Right ventricle myocardium inferior (tissue), 1 donor: ENCODE measurements around the gene ORM1. TPM values are rescaled to one million over a fixed set of nuclear protein-coding genes. Genes with fewer than 3 reads are reported as not detected.
A peak's percentile ranks its signal among the peaks of the same experiment; 100 is the strongest.

ENCODE experiments used
- ATAC-seq: fragments of 200-7000 bp; cut with Tn5 transposase; one replicate; pipeline ENCODE4 v1.9.1; 2020; ENCODE audit warnings: mild to moderate bottlenecking, moderate library complexity
- DNase-seq: peaks from one replicate; pipeline ENCODE4 v3.0.0; 2021; ENCODE audit errors: missing footprints
- intact Hi-C: fragments of 100-400 bp; cut with DNase I; formaldehyde crosslinking; loops from one replicate; pipeline ENCODE4 v1.11.0; 2022
- total RNA-seq: library from RNA; stranded (reverse); fragmentation: NEBNext Ultra II Directional; extraction: Animal tissue kit (Norgen Biotek cat#: 25700); gene quantifications from one replicate; pipeline ENCODE4 v1.2.1, GENCODE V29; 2021
- donor health status: DM: no; HTN: yes; CAD: no; lungs with severe emphysema.

The ORM1 gene
- total RNA-seq, 1 donor from 2014 or later: 0.51 TPM

GRCh38 chr9:114350636-114351401, 27.9 kb downstream of the ORM1 start:
- intact Hi-C loops: no loop called here
- no peak for ATAC-seq
- DNase-seq: no peak

GRCh38 chr9:114351932-114352331, 29.0 kb downstream of the ORM1 start:
- DNase-seq (no peak), ATAC-seq (peak; percentile 40)
- intact Hi-C loops: no loop called here

- no peak for DNase-seq
- intact Hi-C loops: no loop called here
Observed at GRCh38 chr9:114355821-114356220, 32.9 kb downstream of the ORM1 start.

GRCh38 chr9:114356792-114357191, 33.9 kb downstream of the ORM1 start:
- intact Hi-C loops: no loop called here
- DNase-seq: no peak
- peak; percentile 30 for ATAC-seq

More at GRCh38 chr9:114355821-114356220, 32.9 kb downstream of the ORM1 start:
- ATAC-seq: no peak

- no peak for ATAC-seq
- intact Hi-C loops: no loop called here
- DNase-seq: no peak
Observed at GRCh38 chr9:114357360-114357759, 34.5 kb downstream of the ORM1 start.

GRCh38 chr9:114357911-114358328, 35.0 kb downstream of the ORM1 start:
- ATAC-seq (no peak), DNase-seq (no peak)
- intact Hi-C loops: no loop called here

GRCh38 chr9:114359801-114360200, 36.9 kb downstream of the ORM1 start:
- intact Hi-C loops: no loop called here
- ATAC-seq: no peak

GRCh38 chr9:114361542-114361941, 38.6 kb downstream of the ORM1 start:
- ATAC-seq (no peak), DNase-seq (no peak)
- intact Hi-C loops: no loop called here

More at GRCh38 chr9:114359801-114360200, 36.9 kb downstream of the ORM1 start:
- no peak for DNase-seq

- no peak for DNase-seq
- no peak for ATAC-seq
- intact Hi-C loops: no loop called here
Observed at GRCh38 chr9:114362394-114362793, 39.5 kb downstream of the ORM1 start.

GRCh38 chr9:114363424-114363823, 40.5 kb downstream of the ORM1 start:
- no peak for DNase-seq
- ATAC-seq: no peak
- intact Hi-C loops: no loop called here

GRCh38 chr9:114364134-114365041, 41.5 kb downstream of the ORM1 start:
- DNase-seq (no peak), ATAC-seq (no peak)
- intact Hi-C loops: no loop called here

- DNase-seq (no peak), ATAC-seq (no peak)
- intact Hi-C loops: no loop called here
Observed at GRCh38 chr9:114365194-114365593, 42.3 kb downstream of the ORM1 start.

- ATAC-seq (no peak), DNase-seq (no peak)
- intact Hi-C loops: no loop called here
Observed at GRCh38 chr9:114366334-114367128, 43.6 kb downstream of the ORM1 start.

GRCh38 chr9:114367366-114367765, 44.5 kb downstream of the ORM1 start:
- ATAC-seq: no peak
- intact Hi-C loops: no loop called here
- DNase-seq: no peak

- no peak for ATAC-seq
- intact Hi-C loops: no loop called here
- no peak for DNase-seq
Observed at GRCh38 chr9:114367772-114368569, 45.1 kb downstream of the ORM1 start.

- ATAC-seq (no peak), DNase-seq (no peak)
- intact Hi-C loops: no loop called here
Observed at GRCh38 chr9:114369216-114370130, 46.6 kb downstream of the ORM1 start.

- intact Hi-C loops: no loop called here
- DNase-seq (no peak), ATAC-seq (no peak)
Observed at GRCh38 chr9:114370251-114370967, 47.5 kb downstream of the ORM1 start.
